CD14-positive monocyte (primary cell): ENCODE measurements around the gene GNPTG. TPM values are rescaled to one million over a fixed set of nuclear protein-coding genes. Genes with fewer than 3 reads are reported as not detected.
A peak's percentile ranks its signal among the peaks of the same experiment; 100 is the strongest.

ENCODE experiments used
- DNase-seq, 3 donors: peaks; one replicate each; pipeline ENCODE4 v3.0.0-alpha.2; 2011 to 2022
- H2AFZ ChIP-seq: 2 replicates; pipeline ENCODE4 v1.6.0; 2012; ENCODE audit warnings: mild to moderate bottlenecking, low read depth, low read length, inconsistent platforms; ENCODE audit not compliant: insufficient read depth, poor library complexity, severe bottlenecking
- H3K27ac ChIP-seq, 2 donors: 1 replicate in 1 of 2; 2 replicates in 1 of 2; pipeline ENCODE4 v1.5.1; 2012 to 2013; ENCODE audit warnings: low read length in 2 of 2, control low read depth in 1 of 2, inconsistent platforms in 1 of 2, low read depth in 1 of 2, mild to moderate bottlenecking in 1 of 2
- H3K27me3 ChIP-seq, 2 donors: one replicate each; pipeline versions ENCODE4 v1.6.0 to v1.6.1; 2011 to 2013; ENCODE audit warnings: low read length in 2 of 2; ENCODE audit not compliant: control insufficient read depth in 2 of 2, insufficient read depth in 2 of 2
- H3K36me3 ChIP-seq, 2 donors: replicated peaks in 1 of 2; 1 replicate in 1 of 2; 2 replicates in 1 of 2; pipeline versions ENCODE4 v1.5.1 to v1.6.1; 2012 to 2013; ENCODE audit warnings: low read length in 2 of 2, control low read depth in 1 of 2, inconsistent platforms in 1 of 2, mild to moderate bottlenecking in 1 of 2; ENCODE audit not compliant: insufficient read depth in 2 of 2, control insufficient read depth in 1 of 2
- H3K4me1 ChIP-seq, 2 donors: 1 replicate in 1 of 2; 2 replicates in 1 of 2; pipeline versions ENCODE4 v1.5.1 to v1.6.1; 2012 to 2013; ENCODE audit warnings: low read length in 2 of 2, control low read depth in 1 of 2, inconsistent platforms in 1 of 2, mild to moderate bottlenecking in 1 of 2, moderate library complexity in 1 of 2; ENCODE audit not compliant: insufficient read depth in 2 of 2, control insufficient read depth in 1 of 2
- H3K4me2 ChIP-seq: replicated peaks from 2 replicates; pipeline ENCODE3; 2012; ENCODE audit warnings: low read length, moderate library complexity, mild to moderate bottlenecking; ENCODE audit not compliant: poor library complexity, severe bottlenecking; ENCODE audit errors: extremely low read depth
- H3K4me3 ChIP-seq, 3 experiments: fragments of 200-600 bp in 1 of 3; sonication (generic) in 1 of 3; replicated peaks in 1 of 3; 1 replicate in 2 of 3; 2 replicates in 1 of 3; pipeline ENCODE4 v1.5.1; 2011 to 2013; ENCODE audit warnings: low read length in 3 of 3, mild to moderate bottlenecking in 3 of 3, control low read depth in 2 of 3, low read depth in 2 of 3, inconsistent platforms in 1 of 3, moderate library complexity in 1 of 3
- H3K79me2 ChIP-seq: 2 replicates; pipeline ENCODE4 v1.6.0; 2012; ENCODE audit warnings: mild to moderate bottlenecking, control low read depth, inconsistent platforms, low read length, moderate library complexity; ENCODE audit not compliant: insufficient read depth
- H3K9ac ChIP-seq: 2 replicates; pipeline ENCODE4 v1.6.0; 2017; ENCODE audit warnings: low read length, mild to moderate bottlenecking; ENCODE audit not compliant: insufficient read depth, poor library complexity, severe bottlenecking
- H3K9me3 ChIP-seq, 2 donors: replicated peaks in 1 of 2; 1 replicate in 1 of 2; 2 replicates in 1 of 2; pipeline versions ENCODE4 v1.5.1 to v1.6.1; 2012 to 2013; ENCODE audit warnings: low read length in 2 of 2, control low read depth in 1 of 2; ENCODE audit not compliant: control insufficient read depth in 1 of 2, insufficient read depth in 1 of 2
- H4K20me1 ChIP-seq: 2 replicates; pipeline ENCODE4 v1.6.0; 2012; ENCODE audit warnings: mild to moderate bottlenecking, low read length, control low read depth, moderate library complexity; ENCODE audit not compliant: insufficient read depth
- H3K27ac Mint-ChIP-seq, 7 donors: one replicate each; pipeline ENCODE4 v1.8.0; 2020; ENCODE audit warnings: mild to moderate bottlenecking in 7 of 7, mixed read lengths in 7 of 7, moderate library complexity in 6 of 7, inconsistent platforms in 2 of 7
- H3K27me3 Mint-ChIP-seq, 3 donors: one replicate each; pipeline ENCODE4 v1.8.0; 2021 to 2022; ENCODE audit warnings: low read depth in 3 of 3, mild to moderate bottlenecking in 3 of 3, mixed read lengths in 3 of 3, moderate library complexity in 3 of 3, inconsistent platforms in 1 of 3
- H3K36me3 Mint-ChIP-seq, 2 donors: one replicate each; pipeline ENCODE4 v1.8.0; 2020; ENCODE audit warnings: mixed read lengths in 2 of 2, inconsistent platforms in 1 of 2, mild to moderate bottlenecking in 1 of 2
- H3K4me1 Mint-ChIP-seq: one replicate; pipeline ENCODE4 v1.8.0; 2020; ENCODE audit warnings: mild to moderate bottlenecking, mixed read lengths
- H3K4me3 Mint-ChIP-seq, 2 donors: one replicate each; pipeline ENCODE4 v1.8.0; 2020; ENCODE audit warnings: mild to moderate bottlenecking in 2 of 2, mixed read lengths in 2 of 2, moderate library complexity in 1 of 2
- H3K9me3 Mint-ChIP-seq, 7 donors: one replicate each; pipeline ENCODE4 v1.8.0; 2020 to 2022; ENCODE audit warnings: mixed read lengths in 7 of 7, mild to moderate bottlenecking in 6 of 7, moderate library complexity in 6 of 7, inconsistent platforms in 2 of 7
- CTCF ChIP-seq: fragments of 200-600 bp; IDR thresholded peaks from one replicate; pipeline ENCODE4 v1.8.0; 2022; ENCODE audit warnings: antibody characterized with exemption, mild to moderate bottlenecking
- WGBS: methylation state at CpG from one replicate; pipeline ENCODE4 v1.1.5; 2013; ENCODE audit warnings: missing lambda C conversion rate; ENCODE audit not compliant: insufficient coverage; 5-methylcytosine and 5-hydroxymethylcytosine counted together
- intact Hi-C, 2 donors: fragments of 100-400 bp; cut with micrococcal nuclease; formaldehyde crosslinking; loops; one replicate each; pipeline versions ENCODE4 v1.15.0 to v1.15.1; 2023
- polyA plus RNA-seq, 3 donors: library from polyadenylated mRNA; depleted of rRNA in 1 of 3; unstranded in 2 of 3; stranded (reverse) in 1 of 3; fragments of 300-500 nt in 2 of 3; fragments of >200 nt in 1 of 3; fragmentation: Illumina TruSeq in 2 of 3; gene quantifications; 1 replicate in 2 of 3; 2 replicates in 1 of 3; pipeline ENCODE4 v1.2.3, GENCODE V29; 2012 to 2021

Gene GNPTG
- polyA plus RNA-seq, 3 donors = 74.7 to 130 (median 82.5) TPM

GRCh38 chr16:1336619-1337018 is 15.1 kb upstream of the GNPTG start:
- no peak overlapping the region for H3K4me3 ChIP-seq

GRCh38 chr16:1337486-1337885 is 14.2 kb upstream of the GNPTG start:
- intact Hi-C loops = no loop called here
- no peak overlapping the region for H3K4me2 ChIP-seq
- H3K36me3 Mint-ChIP-seq = no peaks in the 10 kb centered on the region
- peaks cover 9 to 26% of the 10 kb centered on the region in 2 donors for H3K4me1 ChIP-seq
- WGBS = 67% methylated on average over 3 of the region's 9 CpGs
- peaks cover 8% of the 10 kb centered on the region for H3K4me1 Mint-ChIP-seq
- H3K79me2 ChIP-seq = no peaks in the 10 kb centered on the region
- peaks cover 0 to 11% of the 10 kb centered on the region in 2 donors for H3K9me3 ChIP-seq
- no peak overlapping the region for H3K4me3 ChIP-seq
- H3K27me3 ChIP-seq = peaks cover 28 to 41% of the 10 kb centered on the region in 2 donors
- H4K20me1 ChIP-seq = no peaks in the 10 kb centered on the region
- no peak for TF ChIP-seq CTCF
- no peak for DNase-seq
- H3K4me3 Mint-ChIP-seq = no peak overlapping the region
- no peaks in the 10 kb centered on the region for H3K36me3 ChIP-seq
- H2AFZ ChIP-seq = no peak overlapping the region
- H3K9me3 Mint-ChIP-seq = peaks cover 0 to 8% (median 3%) of the 10 kb centered on the region in 7 donors
- H3K27me3 Mint-ChIP-seq = peaks cover 35 to 53% (median 41%) of the 10 kb centered on the region in 3 donors
- no peak overlapping the region for H3K9ac ChIP-seq
- H3K27ac ChIP-seq = no peak overlapping the region
- H3K27ac Mint-ChIP-seq = no peak overlapping the region

More at GRCh38 chr16:1336619-1337018, 15.1 kb upstream of the GNPTG start:
- intact Hi-C loops = no loop called here
- Mint-ChIP-seq H3K27me3 (peaks cover 43 to 58% (median 48%) of the 10 kb centered on the region in 3 donors), H3K27ac (peak overlapping the region in 1 of 7 donors; percentile 36), H3K36me3 (no peaks in the 10 kb centered on the region), H3K9me3 (peaks cover 0 to 16% (median 5%) of the 10 kb centered on the region in 7 donors), H3K4me3 (no peak overlapping the region), H3K4me1 (peaks cover 12% of the 10 kb centered on the region)
- Histone ChIP-seq H3K9ac (no peak overlapping the region), H3K79me2 (no peaks in the 10 kb centered on the region), H3K9me3 (peaks cover 0 to 11% of the 10 kb centered on the region in 2 donors), H3K27me3 (peaks cover 37 to 50% of the 10 kb centered on the region in 2 donors), H4K20me1 (no peaks in the 10 kb centered on the region), H3K27ac (no peak overlapping the region), H3K4me2 (no peak overlapping the region), H2AFZ (no peak overlapping the region), H3K36me3 (no peaks in the 10 kb centered on the region), H3K4me1 (peaks cover 11 to 28% of the 10 kb centered on the region in 2 donors)
- WGBS = 86% methylated on average over 13 of the region's 15 CpGs
- TF ChIP-seq CTCF = no peak
- no peak for DNase-seq
